Measurements from ENCODE around the gene TXNRD2.
"Not testable (repeated sequence)": the region's sequence is repeated elsewhere in the genome, so short reads cannot be mapped to it uniquely, and the experiment has no call there.

TXNRD2 gene

DNA sequence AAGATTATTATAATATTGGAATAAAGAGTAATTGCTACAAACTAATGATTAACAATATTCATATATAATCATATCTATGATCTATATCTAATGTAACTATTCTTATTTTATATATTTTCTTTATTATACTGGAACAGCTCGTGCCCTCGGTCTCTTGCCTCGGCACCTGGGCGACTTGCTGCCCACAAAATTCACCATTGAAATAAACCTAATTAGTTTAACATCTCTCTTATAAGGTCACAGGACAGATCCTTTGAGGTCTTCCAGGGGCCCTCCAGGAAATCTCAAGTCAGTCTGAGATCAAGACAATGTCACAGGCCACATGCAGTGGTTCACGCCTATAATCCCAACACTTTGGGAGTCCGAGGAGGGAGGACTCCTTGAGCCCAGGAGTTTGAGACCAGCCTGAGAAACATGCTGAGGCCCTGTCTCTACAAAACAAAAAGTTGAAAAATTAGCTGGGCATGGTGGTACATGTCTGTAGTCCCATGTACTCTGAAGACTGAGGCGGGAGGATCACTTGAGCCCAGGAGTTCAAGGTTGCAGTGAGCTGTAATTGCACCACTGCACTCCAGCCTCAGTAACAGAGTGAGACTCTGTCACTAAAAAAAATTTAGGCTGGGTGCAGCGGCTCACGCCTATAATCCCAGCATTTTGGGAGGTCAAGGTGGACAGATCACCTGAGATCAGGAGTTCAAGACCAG lies 6.6 kb upstream of the TXNRD2 start:
- no peak for DNase-seq (ENCODE audit: low read depth, low spot score)

DNA sequence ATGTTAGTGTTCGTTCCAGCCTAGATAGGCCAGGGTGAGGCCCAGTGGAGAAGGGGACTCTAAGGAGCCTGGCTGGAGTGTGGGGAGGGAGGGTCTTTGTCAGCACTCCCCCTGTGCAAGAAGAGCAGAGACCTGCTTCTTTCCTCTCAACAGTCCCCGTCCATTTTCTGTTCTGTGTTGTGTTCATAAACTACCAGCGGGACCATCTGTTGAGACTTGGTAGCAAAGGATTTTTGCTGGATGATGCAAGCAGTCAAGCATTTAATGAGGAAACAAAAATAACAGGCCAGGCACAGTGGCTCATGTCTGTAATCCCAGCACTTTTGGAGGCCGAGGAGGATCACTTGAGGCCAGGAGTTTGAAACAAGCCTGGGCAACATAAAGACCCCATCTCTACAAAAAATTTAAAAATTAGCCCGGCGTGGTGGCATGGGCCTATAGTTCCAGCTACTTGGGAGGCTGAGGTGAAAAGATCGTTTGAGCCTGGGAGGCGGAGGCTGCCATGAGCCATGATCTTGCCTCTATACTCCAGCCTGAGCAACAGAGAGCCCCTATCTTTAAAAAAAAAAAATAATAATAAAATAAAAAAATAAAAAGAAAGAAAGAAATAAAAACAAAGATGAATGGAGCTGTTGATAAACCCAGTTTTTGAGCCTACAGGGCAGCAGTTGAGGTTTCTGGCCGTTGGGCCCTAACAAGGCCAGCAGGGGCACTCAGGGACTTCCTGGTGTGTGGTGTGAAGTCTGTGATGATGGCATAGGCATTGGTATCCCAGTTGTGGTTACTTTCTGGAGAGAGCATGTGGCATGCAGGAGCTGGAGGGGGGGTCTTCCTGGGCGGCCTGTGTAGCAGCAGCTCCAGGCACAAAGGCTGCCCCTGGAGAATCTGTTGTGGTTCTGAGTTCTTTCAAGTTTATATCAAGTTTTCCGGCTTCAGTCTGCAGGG lies 1.7 kb upstream of the TXNRD2 start:
- DNase-seq (ENCODE audit: low read depth, low spot score), result no peak

GRCh38 chr22:19942157-19943081 lies 801 bp upstream of the TXNRD2 start:
- no peak for DNase-seq (ENCODE audit: low read depth, low spot score)

GRCh38 chr22:19940536-19941364 lies 868 bp downstream of the TXNRD2 start:
- no peak for DNase-seq (ENCODE audit: low read depth, low spot score)

- DNase-seq (ENCODE audit: low read depth, low spot score), result no peak
Measured at GRCh38 chr22:19937616-19938473, 3.8 kb downstream of the TXNRD2 start.

DNA sequence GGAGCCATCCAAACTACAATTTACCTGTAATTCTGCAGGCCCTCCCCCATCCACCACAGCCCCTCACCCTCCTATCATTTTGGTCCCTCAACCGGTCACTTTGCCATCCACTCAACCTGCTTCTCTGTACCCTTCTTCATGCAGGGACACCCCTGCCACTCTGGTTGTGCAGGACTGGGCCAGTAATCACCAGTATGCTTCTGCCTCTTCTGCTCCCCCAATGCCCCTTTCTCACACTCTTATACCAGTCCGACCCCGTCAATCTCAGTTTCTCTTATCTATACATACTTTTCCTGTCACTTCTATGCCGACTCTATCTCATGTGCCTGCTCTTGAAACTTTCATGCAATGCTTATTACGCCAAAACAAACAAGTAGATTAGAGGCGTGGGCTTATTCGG lies 5.1 kb downstream of the TXNRD2 start:
- no peak for DNase-seq (ENCODE audit: low read depth, low spot score)

GRCh38 chr22:19935123-19935718 lies 6.4 kb downstream of the TXNRD2 start:
- DNase-seq (ENCODE audit: low read depth, low spot score), result not testable (repeated sequence)

- no peak for DNase-seq (ENCODE audit: low read depth, low spot score)
Measured at GRCh38 chr22:19933341-19934241, 8.0 kb downstream of the TXNRD2 start.

- no peak for DNase-seq (ENCODE audit: low read depth, low spot score)
Measured at GRCh38 chr22:19932367-19933206, 9.0 kb downstream of the TXNRD2 start.

- DNase-seq (ENCODE audit: low read depth, low spot score), result no peak
Measured at GRCh38 chr22:19931514-19931913, 10.1 kb downstream of the TXNRD2 start.

DNA sequence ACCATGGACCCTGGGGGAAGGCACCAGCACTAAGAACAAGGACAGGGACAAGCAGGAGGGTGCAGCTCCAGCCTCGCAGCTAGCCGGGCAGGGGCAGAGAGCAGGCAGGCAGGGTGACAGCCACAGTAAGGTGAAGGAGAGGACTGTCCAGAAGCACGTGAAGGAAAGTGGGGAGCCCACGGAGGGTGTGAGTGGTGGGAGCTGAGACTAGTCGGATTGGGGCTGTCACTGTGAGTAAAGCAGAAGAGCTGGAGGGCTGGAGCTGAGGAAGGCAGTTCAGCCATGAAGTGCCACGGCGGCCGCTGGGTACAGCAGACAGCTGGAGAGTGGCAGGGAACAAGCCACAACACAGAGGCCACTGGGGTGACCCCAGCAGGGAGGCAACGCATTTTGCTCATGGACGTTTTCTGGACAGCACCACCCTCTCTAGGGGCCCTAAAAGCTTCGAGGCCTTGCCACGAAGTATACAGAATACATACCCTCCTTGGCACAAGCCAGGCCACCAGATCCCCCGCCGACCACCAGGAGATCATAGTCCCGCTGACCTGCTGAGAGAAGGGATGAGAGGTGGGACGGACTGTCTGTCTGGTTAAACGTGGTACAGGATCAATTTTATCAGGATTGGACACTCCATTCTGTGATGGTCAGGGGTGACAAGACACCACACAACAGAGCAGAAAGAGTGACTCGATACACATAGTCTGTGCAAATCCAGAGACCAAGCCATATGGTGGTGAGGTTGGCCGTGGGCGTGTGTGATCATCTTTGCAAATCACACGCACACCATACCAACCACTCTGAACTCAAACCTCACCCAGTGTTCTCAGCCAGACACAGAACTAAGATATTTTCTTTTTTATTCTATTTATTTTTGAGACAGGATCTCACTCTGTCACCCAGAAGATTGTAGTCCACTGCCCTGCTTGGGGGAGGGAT lies 10.8 kb downstream of the TXNRD2 start:
- no peak for DNase-seq (ENCODE audit: low read depth, low spot score)

DNA sequence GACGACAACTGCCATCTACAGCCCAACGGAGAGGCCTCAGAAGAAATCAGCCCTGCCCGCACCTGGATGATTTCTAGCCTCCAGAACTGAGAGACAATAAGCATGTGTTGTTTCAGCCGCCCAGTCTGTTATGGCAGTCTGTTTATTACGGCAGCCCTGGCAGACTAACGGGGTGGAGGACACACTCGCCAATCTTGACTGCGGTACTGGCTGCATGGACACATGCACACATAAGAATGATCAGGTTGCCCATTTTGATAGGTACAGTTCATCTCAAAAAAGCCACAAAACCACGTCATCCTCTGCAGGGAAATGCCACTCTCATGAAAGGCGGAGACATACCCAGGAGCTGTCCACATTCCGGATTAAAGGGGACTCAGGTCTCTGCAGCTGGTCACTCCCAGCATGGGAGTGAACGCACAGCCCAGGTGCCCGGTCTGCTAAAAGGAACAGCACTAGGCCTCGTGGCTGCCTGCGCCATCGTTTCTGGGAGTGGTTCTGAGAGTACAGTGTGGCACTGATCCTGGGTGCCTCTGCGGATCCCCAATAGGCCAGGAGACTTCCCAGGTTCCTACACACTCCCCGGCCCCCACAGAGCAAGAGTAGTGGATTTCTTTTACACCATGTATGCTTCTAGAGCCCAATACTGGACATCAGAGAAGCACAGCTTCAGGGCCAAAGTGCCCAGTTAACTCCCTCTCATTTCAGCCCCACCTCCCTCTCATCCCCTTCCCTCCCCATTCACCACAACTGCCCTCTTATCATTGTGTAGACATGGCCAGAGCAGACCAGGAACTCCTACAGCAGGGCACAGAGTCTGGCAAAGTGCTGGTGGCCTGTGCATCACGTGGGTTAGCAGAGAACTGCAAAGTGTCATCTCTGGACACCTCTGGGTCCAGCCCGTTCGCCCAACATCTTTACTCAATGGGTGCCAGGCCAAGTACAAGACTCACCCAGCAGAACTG lies 11.8 kb downstream of the TXNRD2 start:
- no peak for DNase-seq (ENCODE audit: low read depth, low spot score)

DNA sequence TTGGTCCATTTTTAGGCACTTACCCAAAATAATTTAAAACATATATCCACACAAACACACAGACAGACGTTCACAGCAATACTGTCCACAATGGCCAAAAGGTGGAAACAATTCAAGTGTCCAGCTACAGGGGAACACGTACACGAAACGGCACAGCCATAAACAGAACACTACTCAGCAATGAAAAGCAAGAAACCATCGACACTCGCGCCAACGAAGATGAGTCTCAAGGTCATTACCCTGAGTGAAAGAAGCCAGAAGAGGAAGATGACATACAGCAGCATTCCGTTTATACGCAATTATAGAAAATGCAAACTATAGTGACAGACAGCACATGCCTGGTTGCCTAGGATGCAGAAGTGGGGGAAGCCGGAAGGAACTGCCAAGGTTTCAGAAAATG lies 13.4 kb downstream of the TXNRD2 start:
- DNase-seq (ENCODE audit: low read depth, low spot score), result no peak

DNA sequence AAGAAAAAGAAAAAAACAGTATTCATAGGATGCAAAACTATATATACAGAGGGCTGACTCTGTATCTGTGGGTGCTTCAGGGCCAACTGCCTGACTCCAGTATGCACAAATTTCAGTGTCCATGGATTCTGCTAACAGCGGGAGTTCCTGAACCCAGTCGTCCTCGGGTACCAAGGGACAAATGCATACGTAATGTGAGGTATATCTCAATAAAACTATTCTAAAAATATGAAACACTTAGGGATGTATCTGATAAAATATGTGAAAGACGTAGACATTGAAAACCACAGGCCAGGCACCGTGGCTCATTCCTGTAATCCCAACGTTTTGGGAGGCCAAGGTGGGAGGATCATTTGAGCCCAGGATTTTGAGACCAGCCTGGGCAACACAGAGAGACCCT lies 13.9 kb downstream of the TXNRD2 start:
- no peak for DNase-seq (ENCODE audit: low read depth, low spot score)

GRCh38 chr22:19926028-19926427 lies 15.6 kb downstream of the TXNRD2 start:
- not testable (repeated sequence) for DNase-seq (ENCODE audit: low read depth, low spot score)
